ENCODE measurements around the gene TLX1.
"Not testable (repeated sequence)": the region's sequence is repeated elsewhere in the genome, so short reads cannot be mapped to it uniquely, and the experiment has no call there.

The TLX1 gene

DNA sequence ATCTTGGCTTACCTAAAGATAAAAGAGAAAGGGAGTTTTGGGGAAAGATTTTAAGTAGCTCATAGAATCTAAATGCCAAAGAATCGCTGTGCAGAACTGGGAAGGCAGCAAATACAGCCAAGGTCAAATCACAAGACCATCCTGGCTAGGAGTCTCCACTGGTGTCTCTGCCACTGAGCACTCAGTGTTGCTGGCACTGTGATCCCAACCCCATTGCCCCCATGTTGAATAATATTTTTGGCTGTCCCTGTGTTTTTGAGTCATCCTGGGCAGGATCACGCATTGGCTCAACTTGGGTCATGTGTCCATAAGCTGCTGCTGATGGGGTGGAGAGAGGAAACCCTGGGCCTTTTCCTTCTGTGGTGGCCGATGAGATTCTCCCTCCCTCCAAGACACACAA is 21.2 kb downstream of the TLX1 start:
- no peak for DNase-seq (ENCODE audit: low spot score)

DNA sequence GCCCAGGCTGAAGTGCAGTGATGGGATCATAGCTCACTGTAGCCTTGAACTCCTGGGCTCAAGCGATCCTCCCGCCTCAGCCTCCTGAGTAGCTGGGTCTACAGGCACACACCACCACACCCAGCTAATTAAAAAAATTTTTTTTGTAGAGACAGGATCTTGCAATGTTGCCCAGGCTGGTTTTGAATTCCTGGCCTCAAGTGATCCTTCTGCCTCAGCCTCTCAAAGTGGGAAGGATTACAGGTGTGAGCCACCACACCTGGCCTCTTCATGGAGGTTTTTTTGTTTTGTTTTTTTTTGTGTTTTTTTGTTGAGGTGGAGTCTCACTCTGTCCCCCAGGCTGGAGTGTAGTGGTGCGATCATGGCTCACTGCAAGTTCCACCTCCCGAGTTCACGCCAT is 23.4 kb downstream of the TLX1 start:
- DNase-seq (ENCODE audit: low spot score): not testable (repeated sequence)

- DNase-seq (ENCODE audit: low spot score): no peak
Observed at GRCh38 chr10:101155896-101156295, 24.8 kb downstream of the TLX1 start.

DNA sequence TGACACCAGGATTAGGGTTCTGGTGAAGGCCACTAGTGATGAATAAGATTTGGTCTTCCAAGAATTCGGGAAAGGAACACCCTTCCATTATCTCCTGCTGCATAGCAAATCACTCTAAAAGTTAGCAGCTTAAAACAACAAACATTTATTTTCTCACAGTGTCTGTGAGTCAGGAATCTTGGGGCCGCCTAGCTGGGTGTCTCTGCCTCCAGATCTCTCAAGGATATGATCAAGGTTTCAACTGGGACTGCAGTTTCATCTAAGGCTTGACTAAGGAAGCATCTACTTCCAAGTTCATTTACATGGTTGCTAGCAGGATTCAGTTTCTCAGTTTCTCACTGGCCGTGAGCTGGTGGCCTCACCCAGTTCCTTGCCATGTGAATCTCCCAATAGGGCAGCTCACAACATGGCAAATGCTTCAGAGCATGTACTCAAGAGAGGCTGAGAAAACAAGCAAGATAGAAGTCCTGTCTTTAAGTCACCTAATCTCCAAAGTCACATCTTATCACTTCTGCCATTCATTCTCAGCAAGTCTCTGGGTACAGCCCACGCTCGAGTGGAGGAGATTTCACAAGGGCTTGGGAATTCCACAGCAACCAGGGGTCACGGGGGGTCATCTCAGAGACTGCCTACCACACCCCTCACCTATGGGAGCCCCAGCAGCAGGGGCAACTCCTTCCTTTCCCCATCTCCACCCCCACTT is 26.8 kb downstream of the TLX1 start:
- no peak for DNase-seq (ENCODE audit: low spot score)

- no peak for DNase-seq (ENCODE audit: low spot score)
Observed at GRCh38 chr10:101158459-101159058, 27.5 kb downstream of the TLX1 start.

GRCh38 chr10:101161494-101162299 is 30.6 kb downstream of the TLX1 start:
- peak; percentile 76 for DNase-seq (ENCODE audit: low spot score)

GRCh38 chr10:101162677-101163076 is 31.6 kb downstream of the TLX1 start:
- DNase-seq (ENCODE audit: low spot score): no peak

GRCh38 chr10:101164020-101164419 is 32.9 kb downstream of the TLX1 start:
- DNase-seq (ENCODE audit: low spot score): no peak

- peak; percentile 37 for DNase-seq (ENCODE audit: low spot score)
Observed at GRCh38 chr10:101165736-101166135, 34.6 kb downstream of the TLX1 start.

GRCh38 chr10:101166430-101166829 is 35.3 kb downstream of the TLX1 start:
- no peak for DNase-seq (ENCODE audit: low spot score)

DNA sequence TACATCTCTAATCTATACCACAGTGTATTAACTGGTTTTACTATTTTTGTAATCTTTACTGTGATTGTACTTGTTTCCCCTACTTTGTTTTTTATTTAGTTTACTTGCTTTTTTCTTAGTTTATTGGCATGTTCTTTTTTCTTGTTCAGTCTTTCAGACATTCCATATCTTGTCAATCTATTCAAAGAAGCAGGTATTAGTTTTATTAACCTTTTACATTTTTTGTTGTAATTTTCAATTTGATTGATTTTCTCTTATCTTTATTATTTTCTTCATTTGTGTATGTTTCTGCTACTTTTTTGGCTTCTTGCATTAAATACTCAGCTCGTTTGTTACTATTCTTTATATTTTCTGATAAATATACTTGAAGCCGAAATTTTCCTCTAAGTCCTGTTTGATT is 41.6 kb downstream of the TLX1 start:
- no peak for DNase-seq (ENCODE audit: low spot score)

- DNase-seq (ENCODE audit: low spot score): no peak
Observed at GRCh38 chr10:101174319-101174718, 43.2 kb downstream of the TLX1 start.

DNA sequence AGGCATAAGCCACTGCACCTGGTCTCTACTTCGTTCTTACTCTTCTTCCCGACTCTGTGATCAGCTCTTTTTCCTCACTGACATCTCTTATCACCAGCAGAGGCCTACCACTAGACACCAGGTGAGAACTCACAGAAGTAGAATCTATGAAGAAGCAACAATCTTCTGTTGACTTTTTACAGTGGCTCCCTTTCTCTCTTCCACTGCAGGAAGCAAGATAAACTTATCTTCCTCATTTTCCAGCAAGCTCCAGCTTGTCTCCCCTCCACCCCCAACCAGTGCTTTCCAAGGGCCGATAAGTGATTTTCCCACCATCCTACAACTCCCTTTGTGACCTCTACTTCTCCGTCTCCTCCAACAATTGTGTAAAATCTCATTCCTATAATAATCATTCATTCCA is 45.5 kb downstream of the TLX1 start:
- no peak for DNase-seq (ENCODE audit: low spot score)

GRCh38 chr10:101182936-101183335 is 51.8 kb downstream of the TLX1 start:
- DNase-seq (ENCODE audit: low spot score): no peak

- DNase-seq (ENCODE audit: low spot score): no peak
Observed at GRCh38 chr10:101183458-101184183, 52.5 kb downstream of the TLX1 start.

All from COLO829 (cell line).